ENCODE measurements around the gene BMF.

BMF gene

DNA sequence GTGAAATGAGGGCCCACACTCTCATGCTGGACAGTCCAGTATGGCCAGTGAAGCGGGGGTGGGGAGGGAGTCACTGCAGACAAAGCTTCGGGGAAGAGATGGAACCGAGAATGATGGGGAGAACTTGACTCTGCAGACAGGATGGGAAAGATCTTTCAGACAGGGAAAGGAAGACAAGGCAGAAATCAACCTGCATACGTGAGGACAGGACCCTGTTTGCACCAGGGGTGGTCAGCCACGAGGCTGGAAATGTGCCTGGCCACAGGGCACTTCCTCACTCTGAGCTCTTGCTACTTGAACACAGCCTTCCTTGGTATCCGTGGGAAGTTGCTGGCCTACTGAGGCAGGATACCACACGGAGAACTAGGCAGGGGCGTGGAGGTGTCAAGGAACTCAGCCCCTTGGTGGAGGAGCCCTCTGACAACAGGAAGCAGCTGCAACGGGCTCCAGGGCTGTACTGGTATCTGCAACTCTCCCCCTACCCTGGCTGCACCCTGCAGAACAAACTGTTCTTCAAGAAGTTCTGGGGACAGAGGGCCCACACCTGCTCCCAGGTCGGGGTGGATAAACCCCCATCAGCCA, 60.4 kb downstream of the BMF start:
- no peak for DNase-seq (ENCODE audit: low spot score)

GRCh38 chr15:40047415-40048210, 61.1 kb downstream of the BMF start:
- no peak for DNase-seq (ENCODE audit: low spot score)

GRCh38 chr15:40046721-40047414, 61.8 kb downstream of the BMF start:
- no peak for DNase-seq (ENCODE audit: low spot score)

DNA sequence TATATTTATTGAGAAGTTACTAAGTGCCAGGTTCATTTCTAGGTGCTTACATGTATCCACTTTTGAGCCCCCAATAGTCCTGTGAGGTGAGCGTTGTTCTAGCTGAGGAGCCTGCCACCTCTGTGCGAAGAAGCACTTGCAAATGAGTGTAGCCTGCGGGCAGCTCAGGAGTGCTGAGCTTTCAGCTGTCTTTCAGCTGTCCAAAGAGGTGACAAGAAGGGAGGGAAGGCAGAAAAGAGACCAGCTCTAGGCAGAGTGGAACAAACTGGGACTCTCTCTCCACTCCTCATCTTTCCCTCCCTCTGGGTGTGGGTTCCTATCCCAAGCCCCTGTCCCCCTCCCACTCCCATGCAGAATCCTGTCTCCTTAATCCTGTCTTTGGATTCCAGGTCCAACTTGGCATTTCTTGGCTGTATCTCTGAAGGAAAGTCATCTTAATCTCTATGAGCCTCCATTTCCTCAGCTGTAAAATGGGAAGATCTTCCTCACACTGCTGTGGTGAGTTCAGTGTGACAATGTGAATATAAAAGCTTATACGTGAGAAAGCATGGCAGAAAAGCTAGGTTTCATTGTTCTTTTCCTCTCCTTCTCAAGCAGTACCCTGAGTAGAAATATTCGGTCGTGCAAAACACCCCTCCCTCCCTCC, 63.0 kb downstream of the BMF start:
- DNase-seq (ENCODE audit: low spot score): no peak

- peak; percentile 79 for DNase-seq (ENCODE audit: low spot score)
These were observed 63.7 kb downstream of the BMF start for GRCh38 chr15:40044717-40045571.

GRCh38 chr15:40043927-40044716, 64.6 kb downstream of the BMF start:
- DNase-seq (ENCODE audit: low spot score): no peak

- no peak for DNase-seq (ENCODE audit: low spot score)
These were observed 65.8 kb downstream of the BMF start for GRCh38 chr15:40042791-40043320.

DNA sequence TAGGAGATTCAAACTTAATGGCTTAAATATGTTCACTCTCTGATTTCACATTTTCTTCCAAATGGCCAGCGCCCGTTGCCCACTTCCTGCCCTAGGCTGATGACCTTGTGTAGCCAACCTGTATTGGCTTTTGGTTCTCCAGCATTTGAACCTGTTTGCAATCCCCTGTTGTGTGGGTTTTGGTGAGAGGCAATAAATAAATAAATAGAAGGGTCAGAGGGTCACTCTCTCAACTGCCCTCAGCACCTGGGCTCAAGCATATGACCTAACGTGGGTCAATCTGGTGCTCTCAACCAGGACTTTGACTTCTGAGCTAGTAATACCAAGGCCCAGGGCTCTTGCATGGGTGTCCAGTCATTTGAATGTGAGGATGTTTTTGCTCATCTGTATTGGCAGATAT, 67.9 kb downstream of the BMF start:
- no peak for DNase-seq (ENCODE audit: low spot score)

DNA sequence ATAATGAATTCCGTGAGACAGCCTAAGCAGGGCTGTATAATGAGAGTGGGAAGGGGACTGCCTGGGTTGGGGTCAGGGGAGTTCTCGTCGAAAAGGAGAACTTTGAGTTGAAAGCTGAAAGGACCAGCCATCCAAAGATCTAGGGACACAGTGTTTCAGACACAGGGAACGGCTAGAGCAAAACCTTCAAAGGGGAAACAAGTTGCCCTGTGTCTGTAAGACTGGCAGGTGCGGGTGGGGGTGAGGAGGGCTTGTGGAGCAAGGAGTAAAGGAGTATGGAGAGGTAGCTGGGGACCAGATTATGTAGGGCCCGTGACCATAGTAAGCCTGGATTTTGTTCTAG, 68.4 kb downstream of the BMF start:
- DNase-seq (ENCODE audit: low spot score): no peak

GRCh38 chr15:40038638-40039543, 69.8 kb downstream of the BMF start, which contains the start of gene SRP14:
Gene SRP14, minus strand, starts transcription at chr15:40039181. Its CDS starts 65 bp downstream, at chr15:40039116.
- peak; percentile 97 for DNase-seq (ENCODE audit: low spot score)

DNA sequence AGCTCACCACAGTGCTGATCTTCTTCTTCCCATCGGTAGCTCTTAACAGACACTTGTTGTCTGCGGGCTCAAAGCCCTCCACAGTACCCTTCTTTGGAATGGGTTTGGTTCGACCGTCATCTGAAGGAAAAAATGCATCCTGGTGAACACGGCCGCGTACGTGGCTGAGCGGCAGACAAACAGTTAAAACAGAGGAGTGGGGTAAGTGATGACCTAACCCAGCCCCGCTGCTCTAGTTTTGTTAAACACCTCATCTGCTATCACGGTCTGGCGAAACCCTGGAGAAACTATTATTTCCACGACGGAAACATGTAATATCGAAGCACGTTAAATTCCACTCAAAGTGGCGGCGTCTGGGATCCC, 70.4 kb downstream of the BMF start:
- no peak for DNase-seq (ENCODE audit: low spot score)

All from cerebellar cortex (tissue), 1 donor.